Measurements from ENCODE around the gene REEP1.

GRCh38 chr2:86274265-86274917 lies 63.0 kb downstream of the REEP1 start:
- no peak for TF ChIP-seq YY1 (IDR thresholded peaks at IDR 0.05; ENCODE audit: insufficient read depth, insufficient read length)
- no peak for TF ChIP-seq SUZ12 (IDR thresholded peaks at IDR 0.05; ENCODE audit: extremely low read depth, insufficient read depth, insufficient read length)
- TF ChIP-seq ZNF274 (IDR thresholded peaks at IDR 0.05; ENCODE audit: low read depth, low read length), result no peak
